GM12878 (cell line): ENCODE results near the gene NHERF1. TPM values are rescaled to one million over a fixed set of nuclear protein-coding genes. Genes with fewer than 3 reads are reported as not detected.

Source experiments
- ATAC-seq: fragments of 200-7000 bp; cut with Tn5 transposase; 3 replicates; pipeline ENCODE4 v1.9.1; 2020; ENCODE audit warnings: mild to moderate bottlenecking, moderate library complexity
- BruUV-seq: library from RNA; stranded (reverse); fragments of 400-500 nt; replicated peaks from 2 replicates; lab custom pipeline; 2021; lab: Mats Ljungman, UMichigan
- CTCF ChIA-PET: fragments of 300-600 bp; sonication (Branson Sonifier 250); formaldehyde crosslinking; extraction: SDS; loops from one replicate; lab custom pipeline; 2021; ENCODE audit warnings: inconsistent platforms; lab: Yijun Ruan, JAX
- POLR2A ChIA-PET: fragments of 350-600 bp; formaldehyde crosslinking; extraction: SDS; loops from one replicate; lab custom pipeline; 2021; ENCODE audit warnings: inconsistent platforms; lab: Charles Lee
- RAD21 ChIA-PET: fragments of 300-600 bp; sonication (Branson Sonifier 250); formaldehyde crosslinking; loops from one replicate; lab custom pipeline; 2023; ENCODE audit warnings: antibody characterized with exemption; ENCODE audit not compliant: unreplicated experiment; lab: Charles Lee
- SMC1A ChIA-PET: fragments of 300-600 bp; sonication (Branson Sonifier 250); formaldehyde crosslinking; loops from one replicate; lab custom pipeline; 2023; ENCODE audit not compliant: unreplicated experiment, uncharacterized antibody; lab: Charles Lee
- DNase-seq: peaks from one replicate; pipeline ENCODE4 v3.0.0-alpha.2; 2011; ENCODE audit warnings: low read depth, low spot score
- FAIRE-seq: peaks from 3 replicates; lab custom pipeline; 2011; peaks lifted over from hg19 to GRCh38; lab: Jason Lieb, UNC
- H2AFZ ChIP-seq: 2 replicates; pipeline ENCODE4 v1.6.0; 2011; ENCODE audit warnings: low read depth, low read length, control low read depth; ENCODE audit not compliant: control insufficient read depth
- H3K27ac ChIP-seq: 2 replicates; pipeline ENCODE4 v1.5.1; 2011; ENCODE audit warnings: control low read depth; ENCODE audit not compliant: control insufficient read depth, insufficient read depth
- H3K27me3 ChIP-seq, 2 experiments: replicated peaks in 1 of 2; 2 replicates each; pipeline versions ENCODE4 v1.6.0 to v1.6.1; 2011; ENCODE audit warnings: low read length in 1 of 2; ENCODE audit not compliant: control insufficient read depth in 2 of 2, insufficient read depth in 2 of 2
- H3K36me3 ChIP-seq, 2 experiments: 2 replicates each; pipeline ENCODE4 v1.5.1; 2011; ENCODE audit warnings: low read length in 1 of 2; ENCODE audit not compliant: control insufficient read depth in 2 of 2, insufficient read depth in 2 of 2
- H3K4me1 ChIP-seq: 2 replicates; pipeline ENCODE4 v1.6.1; 2011; ENCODE audit warnings: mild to moderate bottlenecking, low read length, moderate library complexity, mixed read lengths; ENCODE audit not compliant: control insufficient read depth, insufficient read depth
- H3K4me2 ChIP-seq: 2 replicates; pipeline ENCODE4 v1.6.0; 2011; ENCODE audit warnings: control low read depth; ENCODE audit not compliant: control insufficient read depth, insufficient read depth
- H3K4me3 ChIP-seq: fragments of 200-600 bp; sonication (generic); 2 replicates; pipeline ENCODE4 v1.5.1; 2016
- H3K79me2 ChIP-seq: 2 replicates; pipeline ENCODE4 v1.6.0; 2011; ENCODE audit warnings: low read length; ENCODE audit not compliant: control insufficient read depth, insufficient read depth
- H3K9ac ChIP-seq: 2 replicates; pipeline ENCODE4 v1.8.0; 2011; ENCODE audit warnings: low read length, control low read depth, mixed read lengths; ENCODE audit not compliant: control insufficient read depth, insufficient read depth
- H3K9me3 ChIP-seq: replicated peaks from 3 replicates; pipeline ENCODE4 v1.5.1; 2011; ENCODE audit warnings: mild to moderate bottlenecking, low read length; ENCODE audit not compliant: control insufficient read depth, insufficient read depth
- H4K20me1 ChIP-seq: 2 replicates; pipeline ENCODE4 v1.6.0; 2011; ENCODE audit not compliant: control insufficient read depth, insufficient read depth
- BACH1 ChIP-seq: fragments of 450-650 bp; IDR thresholded peaks from 2 replicates; pipeline ENCODE4 v1.6.1; 2017; ENCODE audit warnings: mild to moderate bottlenecking, borderline replicate concordance
- RAD51 ChIP-seq: fragments of 450-650 bp; IDR thresholded peaks from 2 replicates; pipeline ENCODE4 v1.6.1; 2016; ENCODE audit warnings: moderate library complexity, mild to moderate bottlenecking, inconsistent platforms
- YY1 ChIP-seq: IDR thresholded peaks from 2 replicates; pipeline ENCODE4 v1.6.1; 2011; ENCODE audit warnings: low read depth, mild to moderate bottlenecking, low read length
- WGBS: methylation state at CpG from one replicate; pipeline ENCODE4 v1.1.6; 2016; ENCODE audit warnings: low lambda C conversion rate; ENCODE audit not compliant: insufficient replicate concordance, insufficient coverage; ENCODE audit errors: missing lambda C conversion rate; 5-methylcytosine and 5-hydroxymethylcytosine counted together
- in situ Hi-C: fragments of 300-500 bp; cut with MboI; formaldehyde crosslinking; loops from 9 replicates; pipeline ENCODE4 v1.14.3; 2018; ENCODE audit warnings: mixed read lengths
- intact Hi-C: fragments of 100-400 bp; cut with micrococcal nuclease; formaldehyde crosslinking; loops from one replicate; pipeline ENCODE4 v1.14.2; 2022; ENCODE audit not compliant: unreplicated experiment
- polyA plus RNA-seq, 11 experiments: library from polyadenylated mRNA; depleted of rRNA in 4 of 11; unstranded in 6 of 11; stranded (reverse) in 5 of 11; fragments of >200 nt; fragmentation: Nextera tagmentation in 4 of 11; fragmentation: Illumina TruSeq in 1 of 11; extraction: Ambion mirVana in 4 of 11; extraction: Trizol in 1 of 11; gene quantifications; 1 replicate in 1 of 11; 2 replicates in 10 of 11; pipeline versions ENCODE4 v1.2.1 to v1.2.3, GENCODE V29; 2011 to 2016; ENCODE audit warnings: inconsistent platforms in 2 of 11, missing spikeins in 2 of 11, low read depth in 1 of 11
- total RNA-seq, 4 experiments: library from RNA; depleted of rRNA in 3 of 4; stranded (reverse); fragments of >200 nt in 3 of 4; fragmentation: Illumina TruSeq in 1 of 4; extraction: Trizol in 1 of 4; gene quantifications; 2 replicates each; pipeline versions ENCODE4 v1.2.1 to v1.2.3, GENCODE V29; 2013 to 2021
- TF ChIP-seq, protein P1 (sequence below): fragments of 450-650 bp; IDR thresholded peaks from 2 replicates; pipeline ENCODE4 v1.6.1; 2018; ENCODE audit warnings: mild to moderate bottlenecking, low read depth, moderate library complexity; ENCODE audit not compliant: partially characterized antibody
- TF ChIP-seq, protein P2 (sequence below): fragments of 450-650 bp; IDR thresholded peaks from 2 replicates; pipeline ENCODE4 v1.6.1; 2017; ENCODE audit warnings: mild to moderate bottlenecking
- TF ChIP-seq, protein P3 (sequence below): fragments of 450-650 bp; formaldehyde crosslinking; IDR thresholded peaks from 2 replicates; pipeline ENCODE4 v1.4.0; 2022; ENCODE audit warnings: mild to moderate bottlenecking, moderate library complexity

NHERF1 gene
- total and polyA plus RNA-seq, 10 of the 15 experiments (the other 5 are each of a cell fraction or from before 2014, with no cell fraction given), result 13.4 to 61.6 (median 39.0) TPM

DNA sequence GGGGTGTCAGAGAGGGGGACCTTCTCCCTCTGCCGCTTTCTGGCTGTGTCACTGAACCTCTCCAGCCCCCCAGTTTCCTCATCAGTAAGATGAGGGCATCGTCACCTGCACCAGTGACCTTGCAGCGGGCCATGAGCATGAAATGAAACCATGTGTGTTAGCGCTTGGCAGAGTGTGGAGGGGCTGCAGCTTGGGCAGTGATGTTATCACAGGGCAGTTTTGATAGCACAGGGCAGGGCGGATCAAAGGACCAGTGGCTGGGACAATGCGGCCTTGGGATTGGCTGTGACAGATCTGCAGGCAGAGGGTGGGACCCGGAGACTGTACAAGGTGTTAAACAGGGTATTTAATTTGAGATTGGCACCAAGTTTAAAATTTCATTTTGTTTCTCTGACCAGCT is 66.6 kb downstream of the NHERF1 start:
- ChIA-PET SMC1A (no interaction called here), RAD21 (no interaction called here), POLR2A (no interaction called here), CTCF (no interaction called here)
- ATAC-seq (no peak), FAIRE-seq (no peak), DNase-seq (no peak)
- Histone ChIP-seq H3K36me3 (peaks cover 0 to 1% of the 10 kb centered on the region in 2 experiments; a peak in 3 of 4 replicates), H3K4me3 (no peak overlapping the region), H3K9me3 (no peaks in the 10 kb centered on the region), H4K20me1 (no peaks in the 10 kb centered on the region), H3K27me3 (no peaks in the 10 kb centered on the region), H3K9ac (no peak overlapping the region), H3K4me2 (no peak overlapping the region), H3K4me1 (no peaks in the 10 kb centered on the region), H3K27ac (no peak overlapping the region), H3K79me2 (no peaks in the 10 kb centered on the region), H2AFZ (no peak overlapping the region)
- 72% methylated on average over 7 of the region's 7 CpGs for WGBS
- in situ Hi-C loops, result no loop called here
- BruUV-seq, result no TSS peak
- intact Hi-C loops, result no loop called here
- TF ChIP-seq YY1 (no peak), RAD51 (no peak), BACH1 (no peak)
- TF ChIP-seq, protein P1, sequence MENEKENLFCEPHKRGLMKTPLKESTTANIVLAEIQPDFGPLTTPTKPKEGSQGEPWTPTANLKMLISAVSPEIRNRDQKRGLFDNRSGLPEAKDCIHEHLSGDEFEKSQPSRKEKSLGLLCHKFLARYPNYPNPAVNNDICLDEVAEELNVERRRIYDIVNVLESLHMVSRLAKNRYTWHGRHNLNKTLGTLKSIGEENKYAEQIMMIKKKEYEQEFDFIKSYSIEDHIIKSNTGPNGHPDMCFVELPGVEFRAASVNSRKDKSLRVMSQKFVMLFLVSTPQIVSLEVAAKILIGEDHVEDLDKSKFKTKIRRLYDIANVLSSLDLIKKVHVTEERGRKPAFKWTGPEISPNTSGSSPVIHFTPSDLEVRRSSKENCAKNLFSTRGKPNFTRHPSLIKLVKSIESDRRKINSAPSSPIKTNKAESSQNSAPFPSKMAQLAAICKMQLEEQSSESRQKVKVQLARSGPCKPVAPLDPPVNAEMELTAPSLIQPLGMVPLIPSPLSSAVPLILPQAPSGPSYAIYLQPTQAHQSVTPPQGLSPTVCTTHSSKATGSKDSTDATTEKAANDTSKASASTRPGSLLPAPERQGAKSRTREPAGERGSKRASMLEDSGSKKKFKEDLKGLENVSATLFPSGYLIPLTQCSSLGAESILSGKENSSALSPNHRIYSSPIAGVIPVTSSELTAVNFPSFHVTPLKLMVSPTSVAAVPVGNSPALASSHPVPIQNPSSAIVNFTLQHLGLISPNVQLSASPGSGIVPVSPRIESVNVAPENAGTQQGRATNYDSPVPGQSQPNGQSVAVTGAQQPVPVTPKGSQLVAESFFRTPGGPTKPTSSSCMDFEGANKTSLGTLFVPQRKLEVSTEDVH, result no peak
- TF ChIP-seq, protein P2, sequence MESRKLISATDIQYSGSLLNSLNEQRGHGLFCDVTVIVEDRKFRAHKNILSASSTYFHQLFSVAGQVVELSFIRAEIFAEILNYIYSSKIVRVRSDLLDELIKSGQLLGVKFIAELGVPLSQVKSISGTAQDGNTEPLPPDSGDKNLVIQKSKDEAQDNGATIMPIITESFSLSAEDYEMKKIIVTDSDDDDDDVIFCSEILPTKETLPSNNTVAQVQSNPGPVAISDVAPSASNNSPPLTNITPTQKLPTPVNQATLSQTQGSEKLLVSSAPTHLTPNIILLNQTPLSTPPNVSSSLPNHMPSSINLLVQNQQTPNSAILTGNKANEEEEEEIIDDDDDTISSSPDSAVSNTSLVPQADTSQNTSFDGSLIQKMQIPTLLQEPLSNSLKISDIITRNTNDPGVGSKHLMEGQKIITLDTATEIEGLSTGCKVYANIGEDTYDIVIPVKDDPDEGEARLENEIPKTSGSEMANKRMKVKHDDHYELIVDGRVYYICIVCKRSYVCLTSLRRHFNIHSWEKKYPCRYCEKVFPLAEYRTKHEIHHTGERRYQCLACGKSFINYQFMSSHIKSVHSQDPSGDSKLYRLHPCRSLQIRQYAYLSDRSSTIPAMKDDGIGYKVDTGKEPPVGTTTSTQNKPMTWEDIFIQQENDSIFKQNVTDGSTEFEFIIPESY, result no peak
- TF ChIP-seq, protein P3, sequence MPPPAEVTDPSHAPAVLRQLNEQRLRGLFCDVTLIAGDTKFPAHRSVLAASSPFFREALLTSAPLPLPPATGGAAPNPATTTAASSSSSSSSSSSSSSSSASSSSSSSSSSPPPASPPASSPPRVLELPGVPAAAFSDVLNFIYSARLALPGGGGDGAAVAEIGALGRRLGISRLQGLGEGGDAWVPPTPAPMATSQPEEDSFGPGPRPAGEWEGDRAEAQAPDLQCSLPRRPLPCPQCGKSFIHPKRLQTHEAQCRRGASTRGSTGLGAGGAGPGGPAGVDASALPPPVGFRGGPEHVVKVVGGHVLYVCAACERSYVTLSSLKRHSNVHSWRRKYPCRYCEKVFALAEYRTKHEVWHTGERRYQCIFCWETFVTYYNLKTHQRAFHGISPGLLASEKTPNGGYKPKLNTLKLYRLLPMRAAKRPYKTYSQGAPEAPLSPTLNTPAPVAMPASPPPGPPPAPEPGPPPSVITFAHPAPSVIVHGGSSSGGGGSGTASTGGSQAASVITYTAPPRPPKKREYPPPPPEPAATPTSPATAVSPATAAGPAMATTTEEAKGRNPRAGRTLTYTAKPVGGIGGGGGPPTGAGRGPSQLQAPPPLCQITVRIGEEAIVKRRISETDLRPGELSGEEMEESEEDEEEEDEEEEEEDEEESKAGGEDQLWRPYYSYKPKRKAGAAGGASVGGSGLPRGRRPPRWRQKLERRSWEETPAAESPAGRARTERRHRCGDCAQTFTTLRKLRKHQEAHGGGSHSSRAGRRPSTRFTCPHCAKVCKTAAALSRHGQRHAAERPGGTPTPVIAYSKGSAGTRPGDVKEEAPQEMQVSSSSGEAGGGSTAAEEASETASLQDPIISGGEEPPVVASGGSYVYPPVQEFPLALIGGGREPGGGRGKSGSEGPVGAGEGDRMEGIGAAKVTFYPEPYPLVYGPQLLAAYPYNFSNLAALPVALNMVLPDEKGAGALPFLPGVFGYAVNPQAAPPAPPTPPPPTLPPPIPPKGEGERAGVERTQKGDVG (CRISPR knock-in tag), result no peak
